Activated naive CD4-positive, alpha-beta T cell treated with anti-CD3 and anti-CD28 coated beads, Interleukin-2, amount 50 U/mL, for 72 hours (primary cell): ENCODE data around the gene CEL. TPM values are rescaled to one million over a fixed set of nuclear protein-coding genes. Genes with fewer than 3 reads are reported as not detected.
A peak's percentile ranks its signal among the peaks of the same experiment; 100 is the strongest.
"Not testable (repeated sequence)": the region's sequence is repeated elsewhere in the genome, so short reads cannot be mapped to it uniquely, and the experiment has no call there.

Experiments
- ATAC-seq, 2 donors: fragments of 150-1000 bp; cut with Tn5 transposase; 2 replicates each; pipeline ENCODE4 v1.10.0; 2021; ENCODE audit warnings: mild to moderate bottlenecking in 2 of 2, moderate library complexity in 2 of 2
- DNase-seq, 2 donors: peaks; one replicate each; pipeline ENCODE4 v3.0.0; 2021 to 2022; ENCODE audit warnings: low spot score in 2 of 2
- H3K27ac Mint-ChIP-seq, 2 donors: one replicate each; pipeline ENCODE4 v1.8.0; 2022; ENCODE audit warnings: mild to moderate bottlenecking in 2 of 2, mixed read lengths in 2 of 2
- H3K36me3 Mint-ChIP-seq, 2 donors: one replicate each; pipeline ENCODE4 v1.8.0; 2022; ENCODE audit warnings: mixed read lengths in 2 of 2
- H3K9me3 Mint-ChIP-seq, 2 donors: one replicate each; pipeline ENCODE4 v1.8.0; 2022; ENCODE audit warnings: mixed read lengths in 2 of 2
- total RNA-seq, 2 donors: library from RNA; stranded (reverse); gene quantifications; one replicate each; pipeline ENCODE4 v1.2.3, GENCODE V29; 2022

The CEL gene
- total RNA-seq, 2 donors from 2014 or later = 2.4 to 9.3 TPM

GRCh38 chr9:133057006-133057405 is 4.8 kb upstream of the CEL start:
- DNase-seq (no peak), ATAC-seq (no peak)
- no peaks in the 10 kb centered on the region for H3K9me3 Mint-ChIP-seq
- H3K27ac Mint-ChIP-seq = peak overlapping the region in 1 of 2 donors; percentile 75
- H3K36me3 Mint-ChIP-seq = peaks cover 7 to 8% of the 10 kb centered on the region in 2 donors

GRCh38 chr9:133057553-133057952 is 4.2 kb upstream of the CEL start:
- Mint-ChIP-seq H3K9me3 (no peaks in the 10 kb centered on the region), H3K36me3 (peaks cover 7 to 8% of the 10 kb centered on the region in 2 donors), H3K27ac (peak overlapping the region; percentile 10 to 75)
- ATAC-seq (no peak), DNase-seq (no peak)

DNA sequence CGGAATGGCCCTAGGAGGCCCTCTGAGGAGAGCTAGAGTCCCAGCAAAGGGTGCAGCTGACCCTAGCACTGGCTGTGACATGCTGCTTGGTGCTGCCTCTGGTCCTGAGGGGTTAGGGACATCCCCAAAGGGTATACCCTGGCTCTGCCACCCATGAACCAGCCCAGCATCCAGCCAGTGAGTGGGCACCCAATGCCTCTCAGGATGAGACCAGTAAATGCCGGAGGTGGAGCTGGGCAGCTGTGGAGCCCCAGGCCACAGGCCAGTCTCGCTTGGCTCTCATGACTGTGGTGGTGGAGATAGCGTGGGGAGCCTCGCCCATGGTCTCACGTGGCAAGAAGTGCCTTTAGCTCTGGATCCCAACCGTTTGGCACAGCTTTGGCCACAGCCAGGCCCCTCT is 3.7 kb upstream of the CEL start:
- peak overlapping the region; percentile 75 to 86 for H3K27ac Mint-ChIP-seq

DNA sequence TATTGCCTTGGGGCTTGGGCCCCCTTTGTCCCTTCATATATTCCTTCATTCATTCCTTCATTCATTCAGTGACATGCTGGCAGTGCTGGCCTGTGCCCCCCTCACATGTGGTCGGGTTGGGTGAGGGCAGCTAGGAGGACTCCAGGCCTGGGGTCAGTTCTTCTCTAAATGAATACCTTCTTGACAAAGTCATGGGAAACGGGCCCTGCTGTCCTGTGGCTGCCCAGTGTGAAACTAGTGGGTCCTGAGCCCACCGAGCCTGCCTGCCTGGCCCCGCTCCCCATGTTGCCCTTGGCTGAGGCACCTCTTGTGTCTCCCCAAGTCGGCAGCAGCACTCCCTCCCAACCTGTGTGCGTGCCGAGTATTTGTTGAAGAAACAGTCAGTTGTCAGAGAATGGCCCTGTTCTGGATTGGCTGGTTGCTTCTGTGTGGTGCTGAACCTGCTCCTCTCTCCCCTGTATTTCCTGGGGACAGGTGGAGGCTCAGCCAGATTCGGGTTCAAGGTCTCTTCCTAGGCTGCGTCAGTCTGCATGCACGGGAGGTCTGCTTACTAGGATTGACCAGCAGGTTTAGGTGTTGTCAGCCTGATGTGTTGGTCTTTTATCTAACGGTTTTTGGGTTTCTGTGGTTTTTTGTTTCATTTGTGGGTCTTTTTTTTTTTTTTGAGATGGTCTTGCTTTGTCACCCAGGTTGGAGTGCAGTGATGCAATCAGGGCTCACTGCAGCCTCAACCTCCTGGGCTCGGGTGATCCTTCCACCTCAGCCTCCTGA is 3.0 kb upstream of the CEL start:
- DNase-seq = no peak

More for the DNA sequence above, 3.7 kb upstream of the CEL start:
- peaks cover 7 to 8% of the 10 kb centered on the region in 2 donors for H3K36me3 Mint-ChIP-seq
- no peak for ATAC-seq
- no peaks in the 10 kb centered on the region for H3K9me3 Mint-ChIP-seq
- no peak for DNase-seq

GRCh38 chr9:133059623-133060022 is 2.2 kb upstream of the CEL start:
- H3K27ac Mint-ChIP-seq = peak overlapping the region; percentile 62 to 75
- no peaks in the 10 kb centered on the region for H3K9me3 Mint-ChIP-seq
- DNase-seq (no peak), ATAC-seq (peak in 1 of 2 donors; percentile 2)
- peaks cover 7 to 8% of the 10 kb centered on the region in 2 donors for H3K36me3 Mint-ChIP-seq

More for the DNA sequence above, 3.0 kb upstream of the CEL start:
- ATAC-seq = peak; percentile 36 to 41
- H3K27ac Mint-ChIP-seq = peak overlapping the region; percentile 75 to 86
- H3K9me3 Mint-ChIP-seq = no peaks in the 10 kb centered on the region
- H3K36me3 Mint-ChIP-seq = peaks cover 7 to 8% of the 10 kb centered on the region in 2 donors

DNA sequence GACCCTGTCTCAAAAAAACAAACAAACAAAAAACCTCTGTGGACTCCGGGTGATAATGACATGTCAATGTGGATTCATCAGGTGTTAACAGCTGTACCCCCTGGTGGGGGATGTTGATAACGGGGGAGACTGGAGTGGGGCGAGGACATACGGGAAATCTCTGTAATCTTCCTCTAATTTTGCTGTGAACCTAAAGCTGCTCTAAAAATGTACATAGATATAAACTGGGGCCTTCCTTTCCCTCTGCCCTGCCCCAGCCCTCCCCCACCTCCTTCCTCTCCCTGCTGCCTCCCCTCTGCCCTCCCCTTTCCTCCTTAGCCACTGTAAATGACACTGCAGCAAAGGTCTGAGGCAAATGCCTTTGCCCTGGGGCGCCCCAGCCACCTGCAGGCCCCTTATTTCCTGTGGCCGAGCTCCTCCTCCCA is 1.4 kb upstream of the CEL start:
- DNase-seq (no peak), ATAC-seq (peak in 1 of 2 donors; percentile 23)
- peaks cover 7 to 8% of the 10 kb centered on the region in 2 donors for H3K36me3 Mint-ChIP-seq
- peak overlapping the region in 1 of 2 donors; percentile 75 for H3K27ac Mint-ChIP-seq
- H3K9me3 Mint-ChIP-seq = no peaks in the 10 kb centered on the region

GRCh38 chr9:133061019-133061763 is 590 bp upstream of the CEL start:
- not testable (repeated sequence) for H3K36me3 Mint-ChIP-seq, DNase-seq, H3K9me3 Mint-ChIP-seq
- H3K27ac Mint-ChIP-seq = peak overlapping the region; percentile 17 to 75
- peak; percentile 30 to 72 for ATAC-seq

DNA sequence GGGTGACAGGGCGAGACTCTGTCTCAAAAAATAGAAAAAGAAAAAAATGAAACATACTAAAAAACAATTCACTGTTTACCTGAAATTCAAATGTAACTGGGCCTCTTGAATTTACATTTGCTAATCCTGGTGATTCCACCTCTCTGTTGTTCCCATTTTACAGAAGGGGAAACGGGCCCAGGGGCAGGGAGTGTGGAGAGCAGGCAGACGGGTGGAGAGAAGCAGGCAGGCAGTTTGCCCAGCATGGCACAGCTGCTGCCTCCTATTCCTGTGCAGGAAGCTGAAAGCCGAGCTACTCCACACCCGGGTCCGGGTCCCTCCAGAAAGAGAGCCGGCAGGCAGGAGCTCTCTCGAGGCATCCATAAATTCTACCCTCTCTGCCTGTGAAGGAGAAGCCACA is 788 bp downstream of the CEL start:
- not testable (repeated sequence) for H3K36me3 Mint-ChIP-seq

DNA sequence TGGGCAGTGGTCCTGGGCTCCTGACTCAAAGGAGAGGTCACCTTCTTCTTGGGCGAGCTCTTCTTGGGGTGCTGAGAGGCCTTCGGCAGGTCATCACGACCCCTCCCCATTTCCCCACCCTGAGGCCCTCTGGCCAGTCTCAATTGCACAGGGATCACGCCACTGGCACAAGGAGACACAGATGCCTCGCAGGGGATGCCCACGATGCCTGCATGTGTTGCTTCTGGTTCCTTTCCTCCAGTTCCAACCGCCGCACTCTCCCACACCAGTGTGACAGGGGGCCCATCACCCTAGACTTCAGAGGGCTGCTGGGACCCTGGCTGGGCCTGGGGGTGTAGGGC is 1.3 kb downstream of the CEL start:
- DNase-seq = no peak
- Mint-ChIP-seq H3K27ac (peak overlapping the region in 1 of 2 donors; percentile 65), H3K36me3 (peaks cover 0 to under 1% of the 10 kb centered on the region in 2 donors), H3K9me3 (no peaks in the 10 kb centered on the region)
- ATAC-seq = no peak

More for the DNA sequence above, 788 bp downstream of the CEL start:
- H3K9me3 Mint-ChIP-seq, DNase-seq, ATAC-seq: not testable (repeated sequence)
- H3K27ac Mint-ChIP-seq = peak overlapping the region in 1 of 2 donors; percentile 65

DNA sequence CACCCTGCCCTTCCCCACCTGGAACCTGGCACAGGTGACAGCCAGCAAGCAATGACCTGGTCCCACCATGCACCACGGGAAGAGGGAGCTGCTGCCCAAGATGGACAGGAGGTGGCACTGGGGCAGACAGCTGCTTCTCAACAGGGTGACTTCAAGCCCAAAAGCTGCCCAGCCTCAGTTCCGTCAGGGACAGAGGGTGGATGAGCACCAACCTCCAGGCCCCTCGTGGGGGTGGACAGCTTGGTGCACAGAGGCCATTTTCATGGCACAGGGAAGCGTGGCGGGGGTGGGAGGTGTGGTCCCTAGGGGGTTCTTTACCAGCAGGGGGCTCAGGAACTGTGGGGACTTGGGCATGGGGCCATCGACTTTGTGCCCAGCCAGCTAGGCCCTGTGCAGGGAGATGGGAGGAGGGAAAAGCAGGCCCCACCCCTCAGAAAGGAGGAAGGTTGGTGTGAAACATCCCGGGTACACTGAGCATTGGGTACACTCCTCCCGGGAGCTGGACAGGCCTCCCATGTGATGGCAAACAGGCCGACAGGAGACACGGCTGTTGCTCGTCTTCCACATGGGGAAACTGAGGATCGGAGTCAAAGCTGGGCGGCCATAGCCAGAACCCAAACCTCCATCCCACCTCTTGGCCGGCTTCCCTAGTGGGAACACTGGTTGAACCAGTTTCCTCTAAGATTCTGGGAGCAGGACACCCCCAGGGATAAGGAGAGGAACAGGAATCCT is 1.9 kb downstream of the CEL start:
- peak overlapping the region in 1 of 2 donors; percentile 65 for H3K27ac Mint-ChIP-seq
- H3K36me3 Mint-ChIP-seq = no peaks in the 10 kb centered on the region
- no peaks in the 10 kb centered on the region for H3K9me3 Mint-ChIP-seq
- DNase-seq (no peak), ATAC-seq (no peak)

DNA sequence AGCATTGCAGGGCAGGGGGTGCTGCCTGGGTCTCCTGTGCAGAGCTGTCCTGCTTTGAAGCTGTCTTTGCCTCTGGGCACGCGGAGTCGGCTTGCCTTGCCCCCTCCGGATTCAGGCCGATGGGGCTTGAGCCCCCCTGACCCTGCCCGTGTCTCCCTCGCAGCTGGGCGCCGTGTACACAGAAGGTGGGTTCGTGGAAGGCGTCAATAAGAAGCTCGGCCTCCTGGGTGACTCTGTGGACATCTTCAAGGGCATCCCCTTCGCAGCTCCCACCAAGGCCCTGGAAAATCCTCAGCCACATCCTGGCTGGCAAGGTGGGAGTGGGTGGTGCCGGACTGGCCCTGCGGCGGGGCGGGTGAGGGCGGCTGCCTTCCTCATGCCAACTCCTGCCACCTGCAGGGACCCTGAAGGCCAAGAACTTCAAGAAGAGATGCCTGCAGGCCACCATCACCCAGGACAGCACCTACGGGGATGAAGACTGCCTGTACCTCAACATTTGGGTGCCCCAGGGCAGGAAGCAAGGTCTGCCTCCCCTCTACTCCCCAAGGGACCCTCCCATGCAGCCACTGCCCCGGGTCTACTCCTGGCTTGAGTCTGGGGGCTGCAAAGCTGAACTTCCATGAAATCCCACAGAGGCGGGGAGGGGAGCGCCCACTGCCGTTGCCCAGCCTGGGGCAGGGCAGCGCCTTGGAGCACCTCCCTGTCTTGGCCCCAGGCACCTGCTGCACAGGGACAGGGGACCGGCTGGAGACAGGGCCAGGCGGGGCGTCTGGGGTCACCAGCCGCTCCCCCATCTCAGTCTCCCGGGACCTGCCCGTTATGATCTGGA is 2.7 kb downstream of the CEL start:
- no peaks in the 10 kb centered on the region for H3K9me3 Mint-ChIP-seq
- DNase-seq (no peak), ATAC-seq (no peak)
- no peaks in the 10 kb centered on the region for H3K36me3 Mint-ChIP-seq
- H3K27ac Mint-ChIP-seq = peak overlapping the region in 1 of 2 donors; percentile 65

DNA sequence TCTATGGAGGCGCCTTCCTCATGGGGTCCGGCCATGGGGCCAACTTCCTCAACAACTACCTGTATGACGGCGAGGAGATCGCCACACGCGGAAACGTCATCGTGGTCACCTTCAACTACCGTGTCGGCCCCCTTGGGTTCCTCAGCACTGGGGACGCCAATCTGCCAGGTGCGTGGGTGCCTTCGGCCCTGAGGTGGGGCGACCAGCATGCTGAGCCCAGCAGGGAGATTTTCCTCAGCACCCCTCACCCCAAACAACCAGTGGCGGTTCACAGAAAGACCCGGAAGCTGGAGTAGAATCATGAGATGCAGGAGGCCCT is 3.2 kb downstream of the CEL start:
- no peak for DNase-seq
- no peaks in the 10 kb centered on the region for H3K9me3 Mint-ChIP-seq
- H3K27ac Mint-ChIP-seq = no peak overlapping the region
- H3K36me3 Mint-ChIP-seq = no peaks in the 10 kb centered on the region
- ATAC-seq = no peak

- DNase-seq (no peak), ATAC-seq (no peak)
- Mint-ChIP-seq H3K9me3 (no peaks in the 10 kb centered on the region), H3K27ac (no peak overlapping the region), H3K36me3 (no peaks in the 10 kb centered on the region)
Measured at GRCh38 chr9:133066181-133066983, 4.6 kb downstream of the CEL start.

DNA sequence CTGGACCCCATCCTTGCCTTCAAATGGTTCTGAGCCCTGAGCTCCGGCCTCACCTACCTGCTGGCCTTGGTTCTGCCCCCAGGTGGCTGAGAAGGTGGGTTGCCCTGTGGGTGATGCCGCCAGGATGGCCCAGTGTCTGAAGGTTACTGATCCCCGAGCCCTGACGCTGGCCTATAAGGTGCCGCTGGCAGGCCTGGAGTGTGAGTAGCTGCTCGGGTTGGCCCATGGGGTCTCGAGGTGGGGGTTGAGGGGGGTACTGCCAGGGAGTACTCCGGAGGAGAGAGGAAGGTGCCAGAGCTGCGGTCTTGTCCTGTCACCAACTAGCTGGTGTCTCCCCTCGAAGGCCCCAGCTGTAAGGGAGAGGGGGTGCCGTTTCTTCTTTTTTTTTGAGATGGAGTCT is 5.2 kb downstream of the CEL start:
- Mint-ChIP-seq H3K9me3 (no peaks in the 10 kb centered on the region), H3K36me3 (no peaks in the 10 kb centered on the region), H3K27ac (no peak overlapping the region)
- ATAC-seq (no peak), DNase-seq (no peak)

GRCh38 chr9:133067813-133068212 is 6.0 kb downstream of the CEL start:
- Mint-ChIP-seq H3K9me3 (no peaks in the 10 kb centered on the region), H3K27ac (no peak overlapping the region), H3K36me3 (no peaks in the 10 kb centered on the region)
- DNase-seq (no peak), ATAC-seq (no peak)

- not testable (repeated sequence) for DNase-seq, H3K36me3 Mint-ChIP-seq, H3K27ac Mint-ChIP-seq, H3K9me3 Mint-ChIP-seq, ATAC-seq
Measured at GRCh38 chr9:133068431-133068830, 6.7 kb downstream of the CEL start.
